ENCODE data around the gene BACH2.

The BACH2 gene

DNA sequence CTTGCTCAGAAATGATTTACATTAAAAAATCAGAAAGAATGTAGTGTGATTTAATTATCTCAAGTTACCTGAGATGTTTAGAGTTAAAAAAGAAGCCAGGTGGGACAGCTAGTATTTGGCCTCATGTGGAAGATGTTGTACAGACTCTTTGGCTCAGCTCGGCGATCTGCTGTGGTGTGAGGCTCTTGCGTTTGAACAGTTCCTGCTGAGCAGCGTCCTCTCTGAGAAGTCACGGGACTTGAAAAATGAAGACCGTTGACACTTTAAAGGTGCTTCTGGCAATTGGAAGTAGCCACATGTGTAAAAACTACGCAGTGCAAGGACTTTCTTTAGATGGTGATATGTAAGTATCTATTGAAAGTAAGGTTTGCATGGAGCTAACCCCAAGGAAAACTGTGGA lies 169.0 kb downstream of the BACH2 start:
- DNase-seq (ENCODE audit: extremely low read depth, low read depth): no peak
- TF ChIP-seq CTCF (IDR thresholded peaks at IDR 0.05; ENCODE audit: low read depth, low read length): no peak

- DNase-seq (ENCODE audit: extremely low read depth, low read depth): no peak
- TF ChIP-seq CTCF (IDR thresholded peaks at IDR 0.05; ENCODE audit: low read depth, low read length): no peak
Measured at GRCh38 chr6:90126839-90127238, 169.8 kb downstream of the BACH2 start.

DNA sequence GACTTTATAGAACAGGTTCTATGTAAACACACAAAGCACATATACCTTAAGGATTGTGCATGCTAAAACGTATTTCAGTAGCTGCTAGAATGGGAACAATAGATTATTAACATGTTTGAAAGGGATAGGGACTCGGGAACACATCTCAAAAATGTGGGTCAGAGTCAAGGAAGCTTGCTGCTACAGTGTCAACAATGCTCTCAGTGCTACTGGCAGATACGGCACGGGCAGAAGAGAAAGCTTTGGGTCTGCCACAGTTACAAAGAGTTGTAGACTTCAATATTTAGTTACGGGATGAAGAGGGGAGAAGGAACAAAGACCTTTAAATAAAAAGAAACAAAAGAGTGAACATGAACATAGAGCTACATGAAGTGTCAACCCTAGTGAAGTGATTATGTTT lies 170.5 kb downstream of the BACH2 start:
- TF ChIP-seq CTCF (IDR thresholded peaks at IDR 0.05; ENCODE audit: low read depth, low read length): no peak
- no peak for DNase-seq (ENCODE audit: extremely low read depth, low read depth)

DNA sequence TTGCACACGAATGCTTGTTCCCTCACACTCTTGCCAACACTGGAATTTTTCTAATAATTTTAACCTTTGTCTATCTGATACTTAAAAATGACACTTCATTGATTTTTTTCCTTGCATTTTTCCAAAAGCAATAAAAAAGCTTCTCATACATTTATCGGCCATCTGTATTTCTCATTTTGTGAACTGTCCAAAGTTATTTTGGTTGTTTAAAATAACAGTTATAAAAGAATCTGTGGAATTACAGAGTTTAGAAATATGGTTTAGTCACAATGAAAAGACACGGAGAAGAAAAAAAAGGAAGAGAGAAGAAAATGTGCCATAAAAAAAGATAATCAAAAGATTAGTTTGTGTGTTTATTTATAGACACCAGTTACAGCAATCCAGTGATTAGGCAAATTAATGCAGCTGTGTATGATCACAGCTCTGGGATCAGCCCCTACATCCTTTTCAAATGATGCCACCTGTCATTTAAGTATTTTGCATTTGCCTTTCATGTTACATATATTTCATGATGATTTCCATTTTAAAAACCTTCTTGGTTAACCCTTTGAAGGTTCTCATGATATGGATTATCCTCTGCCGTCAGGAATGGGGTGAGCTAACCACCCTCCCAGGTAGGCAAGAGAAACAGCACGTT lies 171.7 kb downstream of the BACH2 start:
- no peak for DNase-seq (ENCODE audit: extremely low read depth, low read depth)
- no peak for TF ChIP-seq CTCF (IDR thresholded peaks at IDR 0.05; ENCODE audit: low read depth, low read length)

- DNase-seq (ENCODE audit: extremely low read depth, low read depth): no peak
- no peak for TF ChIP-seq CTCF (IDR thresholded peaks at IDR 0.05; ENCODE audit: low read depth, low read length)
Measured at GRCh38 chr6:90123831-90124230, 172.8 kb downstream of the BACH2 start.

DNA sequence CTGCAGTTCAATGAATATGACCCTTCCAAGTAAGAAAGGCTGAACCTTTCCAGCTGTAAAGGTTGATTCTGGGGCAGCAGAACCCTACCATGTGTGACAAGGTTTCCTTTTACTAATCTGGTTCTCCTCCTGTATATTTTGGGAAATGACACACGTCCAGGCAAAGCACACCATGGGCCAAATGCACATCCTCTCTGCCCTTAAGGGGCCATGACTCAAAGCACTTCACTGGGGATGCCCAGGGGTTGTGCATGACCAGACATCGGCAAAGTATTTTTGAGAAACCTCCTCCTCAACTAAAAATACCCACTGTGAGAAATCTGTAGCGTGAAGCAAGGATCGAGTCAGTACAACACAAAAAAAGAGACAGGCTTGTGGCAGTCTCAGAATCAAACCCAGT lies 174.7 kb downstream of the BACH2 start:
- no peak for TF ChIP-seq CTCF (IDR thresholded peaks at IDR 0.05; ENCODE audit: low read depth, low read length)
- DNase-seq (ENCODE audit: extremely low read depth, low read depth): no peak

DNA sequence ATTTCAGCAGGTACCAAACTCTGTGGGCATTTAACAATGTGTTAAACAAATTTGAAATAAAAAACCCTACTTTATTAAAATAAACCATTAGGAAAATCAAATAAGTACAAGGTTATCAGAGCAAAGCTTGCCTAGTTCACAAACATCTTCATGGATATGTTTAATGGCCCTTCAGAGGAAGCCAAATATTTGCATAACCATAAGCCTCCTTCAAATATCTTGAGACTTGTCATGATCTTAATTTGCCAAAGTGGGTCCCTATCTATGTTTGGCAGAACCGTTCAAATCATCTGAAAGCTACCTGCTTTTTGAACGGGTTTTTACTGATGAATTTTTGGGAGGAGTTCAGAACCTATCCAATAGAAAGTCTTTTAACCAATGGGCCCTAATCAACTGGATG lies 176.3 kb downstream of the BACH2 start:
- no peak for DNase-seq (ENCODE audit: extremely low read depth, low read depth)
- TF ChIP-seq CTCF (IDR thresholded peaks at IDR 0.05; ENCODE audit: low read depth, low read length): no peak
